Psoas muscle (tissue), 8 donors: ENCODE data around the gene MACIR. TPM values are rescaled to one million over a fixed set of nuclear protein-coding genes. Genes with fewer than 3 reads are reported as not detected.
A peak's percentile ranks its signal among the peaks of the same experiment; 100 is the strongest.

Experiments used
- ATAC-seq, 4 donors: fragments of 200-7000 bp; cut with Tn5 transposase; one replicate each; pipeline ENCODE4 v1.9.1; 2020; ENCODE audit warnings: moderate library complexity in 3 of 4, mild to moderate bottlenecking in 2 of 4
- DNase-seq, 2 donors: peaks; one replicate each; pipeline ENCODE4 v3.0.0-alpha.2; 2020
- H3K27ac ChIP-seq: fragments of 200-600 bp; one replicate; pipeline ENCODE4 v1.8.0; 2022
- H3K27me3 ChIP-seq, 3 donors: fragments of 200-600 bp in 1 of 3; one replicate each; pipeline versions ENCODE4 v1.6.1 to v1.8.0; 2013 to 2022; ENCODE audit warnings: low read length in 2 of 3, mild to moderate bottlenecking in 2 of 3, moderate library complexity in 1 of 3; ENCODE audit not compliant: insufficient read depth in 3 of 3
- H3K36me3 ChIP-seq, 2 donors: fragments of 200-600 bp in 1 of 2; one replicate each; pipeline versions ENCODE4 v1.6.1 to v1.8.0; 2013 to 2022; ENCODE audit warnings: low read depth in 1 of 2, mild to moderate bottlenecking in 1 of 2, moderate library complexity in 1 of 2; ENCODE audit not compliant: insufficient read depth in 1 of 2
- H3K4me1 ChIP-seq: fragments of 200-600 bp; one replicate; pipeline ENCODE4 v1.8.0; 2022
- H3K4me3 ChIP-seq: fragments of 200-600 bp; one replicate; pipeline ENCODE4 v1.8.0; 2022; ENCODE audit warnings: mild to moderate bottlenecking
- H3K9me3 ChIP-seq: fragments of 200-600 bp; one replicate; pipeline ENCODE4 v1.8.0; 2022
- CTCF ChIP-seq: fragments of 200-600 bp; IDR thresholded peaks from one replicate; pipeline ENCODE4 v1.8.0; 2022; ENCODE audit warnings: antibody characterized with exemption
- WGBS, 3 donors: extraction: QIAGEN DNeasy Blood & Tissue Kit; methylation state at CpG; one replicate each; pipeline versions ENCODE4 v1.1.6 to v1.1.7; 2013; 5-methylcytosine and 5-hydroxymethylcytosine counted together
- intact Hi-C, 2 donors: fragments of 100-400 bp; cut with DNase I; formaldehyde crosslinking; loops; one replicate each; pipeline versions ENCODE4 v1.11.0 to v1.14.2; 2022
- polyA plus RNA-seq, 3 donors: library from polyadenylated mRNA; stranded (reverse); fragments of 200-250 nt; gene quantifications; one replicate each; pipeline ENCODE4 v1.2.3, GENCODE V29; 2013
- total RNA-seq, 4 donors: library from RNA; stranded (reverse); fragmentation: NEBNext Ultra II Directional in 2 of 4; extraction: Animal tissue kit (Norgen Biotek cat#: 25700) in 2 of 4; gene quantifications; one replicate each; pipeline versions ENCODE4 v1.2.1 to v1.2.4, GENCODE V29; 2021 to 2023
- donor health status: healthy with polysubstance abuse.
- donor health status: DM: no; HTN: no; CAD: no; lungs with moderate emphysema.
- donor health status: Bipolar disorder and iron deficiency.
- donor health status: healthy.
- donor health status: DM: yes; HTN: yes; CAD: no.
- donor health status: DM: no; HTN: no; CAD: no.
- donor health status: DM: no; HTN: no; CAD: no.
- donor health status: DM: yes; HTN: yes; CAD: no.

The MACIR gene
- total and polyA plus RNA-seq, 7 donors: 4.7 to 25.3 (median 5.7) TPM

- H3K4me3 ChIP-seq: no peak overlapping the region
- ATAC-seq (no peak), DNase-seq (no peak)
- H3K4me1 ChIP-seq: no peaks in the 10 kb centered on the region
- no peak for TF ChIP-seq CTCF
- intact Hi-C loops: no loop called here
- H3K36me3 ChIP-seq: no peaks in the 10 kb centered on the region
- no peaks in the 10 kb centered on the region for H3K9me3 ChIP-seq
- H3K27ac ChIP-seq: no peak overlapping the region
- WGBS, 3 donors: 91 to 95% (median 94%) methylated on average over 28 of the region's 28 CpGs
- H3K27me3 ChIP-seq: no peaks in the 10 kb centered on the region
Observed at GRCh38 chr5:103223031-103223955, 35.3 kb upstream of the MACIR start.

GRCh38 chr5:103224118-103224893 is 34.3 kb upstream of the MACIR start:
- intact Hi-C loops: no loop called here
- no peak overlapping the region for H3K4me3 ChIP-seq
- H3K4me1 ChIP-seq: no peaks in the 10 kb centered on the region
- H3K27ac ChIP-seq: no peak overlapping the region
- no peaks in the 10 kb centered on the region for H3K36me3 ChIP-seq
- ATAC-seq: peak in 3 of 4 donors; percentile 76 to 86 (median 84)
- no peaks in the 10 kb centered on the region for H3K9me3 ChIP-seq
- no peak for DNase-seq
- TF ChIP-seq CTCF: peak; percentile 50
- WGBS, 3 donors: 58 to 65% (median 61%) methylated on average over 11 of the region's 11 CpGs
- H3K27me3 ChIP-seq: no peaks in the 10 kb centered on the region

- WGBS, 3 donors: 87 to 88% (median 88%) methylated on average over 5 of the region's 5 CpGs
- ATAC-seq: no peak
- no peak for TF ChIP-seq CTCF
Observed at GRCh38 chr5:103224894-103225246, 33.7 kb upstream of the MACIR start.

GRCh38 chr5:103228061-103228460 is 30.5 kb upstream of the MACIR start:
- Histone ChIP-seq H3K9me3 (no peaks in the 10 kb centered on the region), H3K4me1 (no peaks in the 10 kb centered on the region), H3K36me3 (no peaks in the 10 kb centered on the region), H3K27me3 (no peaks in the 10 kb centered on the region), H3K4me3 (no peak overlapping the region), H3K27ac (no peak overlapping the region)
- WGBS, 3 donors: 86 to 92% (median 88%) methylated on average over 5 of the region's 5 CpGs
- intact Hi-C loops: no loop called here
- ATAC-seq (no peak), DNase-seq (no peak)
- TF ChIP-seq CTCF: no peak

More at GRCh38 chr5:103224894-103225246, 33.7 kb upstream of the MACIR start:
- Histone ChIP-seq H3K27ac (no peak overlapping the region), H3K36me3 (no peaks in the 10 kb centered on the region), H3K9me3 (no peaks in the 10 kb centered on the region), H3K4me1 (no peaks in the 10 kb centered on the region), H3K27me3 (no peaks in the 10 kb centered on the region), H3K4me3 (no peak overlapping the region)
- no peak for DNase-seq
- intact Hi-C loops: no loop called here
